Embryonic facial prominence (tissue), 1 donor: ENCODE data around the gene ZNF541.
"Not testable (repeated sequence)": the region's sequence is repeated elsewhere in the genome, so short reads cannot be mapped to it uniquely, and the experiment has no call there.

ENCODE experiments used
- DNase-seq: peaks from one replicate; pipeline ENCODE4 v3.0.0-alpha.2; 2016; ENCODE audit errors: extremely low spot score

The ZNF541 gene

GRCh38 chr19:47600246-47601179 is 27.6 kb upstream of the ZNF541 start:
- peak; percentile 96 for DNase-seq

GRCh38 chr19:47599671-47600245 is 26.8 kb upstream of the ZNF541 start:
- not testable (repeated sequence) for DNase-seq

DNA sequence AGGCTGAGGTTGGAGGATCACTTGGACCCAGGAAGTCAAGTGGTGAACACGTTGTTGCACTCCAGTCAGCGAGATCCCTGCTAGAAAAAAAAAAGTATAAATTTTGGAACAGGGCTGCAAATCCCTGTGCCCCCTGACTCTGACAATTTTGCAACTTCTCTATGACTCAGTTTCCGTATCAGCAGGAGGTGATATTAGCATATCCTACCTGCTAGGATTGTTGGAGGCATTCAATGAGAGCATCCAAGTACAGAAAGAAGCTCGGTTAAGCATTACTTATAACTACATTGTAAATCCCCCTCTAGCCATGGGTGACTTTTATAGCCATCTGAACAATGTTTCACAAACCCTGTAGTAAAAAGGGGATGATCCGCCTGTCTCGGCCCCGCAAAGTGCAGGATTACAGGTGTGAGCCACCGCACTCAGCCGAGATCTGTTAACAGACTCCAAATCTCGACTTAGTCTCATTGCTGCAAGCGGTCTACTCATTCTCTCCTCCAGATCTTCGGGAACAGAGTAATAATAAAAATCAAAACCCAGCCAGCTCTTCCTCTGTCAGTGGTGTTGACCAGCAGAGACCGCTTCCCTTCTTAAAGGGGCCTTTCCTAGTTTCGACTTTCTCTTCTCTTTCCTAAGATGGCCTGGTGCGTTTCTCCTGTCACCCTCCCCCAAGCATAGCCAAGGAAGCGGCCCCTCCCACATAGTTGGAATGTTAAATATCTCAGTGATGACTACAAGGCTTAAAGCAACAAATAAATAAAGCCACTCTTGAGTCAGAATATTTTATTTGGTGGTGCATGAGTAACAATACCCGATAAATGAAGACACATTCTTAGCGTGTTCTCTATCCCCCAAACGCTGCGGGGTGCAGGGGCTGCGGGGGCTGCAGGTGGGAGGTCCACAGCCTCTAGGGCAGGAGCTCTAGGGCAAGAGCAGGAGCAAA is 25.7 kb upstream of the ZNF541 start:
- peak; percentile 36 for DNase-seq

GRCh38 chr19:47595944-47596343 is 23.0 kb upstream of the ZNF541 start:
- DNase-seq = no peak

DNA sequence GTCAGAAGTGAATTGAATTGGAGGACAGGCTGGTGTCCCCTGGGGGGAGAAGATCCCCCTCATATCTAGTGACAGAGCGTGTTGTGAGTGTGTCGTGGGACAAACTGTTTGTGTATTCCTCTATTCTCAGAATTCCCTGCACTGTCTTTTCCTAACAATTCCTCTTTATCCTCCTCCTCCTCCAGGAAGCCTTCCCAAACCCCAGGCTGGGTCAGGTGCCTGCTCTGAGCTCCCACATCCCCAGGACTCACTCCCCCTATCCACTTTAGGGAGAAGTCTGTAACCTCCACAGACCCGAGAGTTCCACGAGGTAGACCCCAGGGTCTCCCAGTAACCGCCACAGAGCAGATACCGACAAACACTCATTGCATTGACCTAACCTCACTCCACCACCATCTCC is 20.9 kb upstream of the ZNF541 start:
- DNase-seq = no peak

GRCh38 chr19:47589824-47590223 is 16.9 kb upstream of the ZNF541 start:
- no peak for DNase-seq

DNA sequence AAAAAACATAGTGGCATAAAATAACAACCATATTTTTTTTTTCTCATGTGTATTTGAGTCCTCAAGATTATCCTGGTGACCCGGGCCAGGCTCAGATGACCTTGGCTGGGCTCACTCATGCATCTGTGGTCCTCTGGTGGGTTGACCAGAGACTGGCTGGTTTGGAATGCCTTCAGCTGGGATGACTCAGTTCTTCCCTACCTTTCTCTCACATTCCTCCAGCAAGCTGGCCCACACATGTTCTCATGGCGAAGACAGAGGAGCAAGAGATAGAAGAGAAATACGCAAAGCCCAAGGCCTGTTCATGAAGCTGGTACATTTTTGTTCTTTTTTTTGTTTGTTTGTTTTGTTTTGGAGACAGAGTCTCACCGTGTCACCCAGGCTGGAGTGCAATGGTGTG is 14.3 kb upstream of the ZNF541 start:
- DNase-seq = no peak

DNA sequence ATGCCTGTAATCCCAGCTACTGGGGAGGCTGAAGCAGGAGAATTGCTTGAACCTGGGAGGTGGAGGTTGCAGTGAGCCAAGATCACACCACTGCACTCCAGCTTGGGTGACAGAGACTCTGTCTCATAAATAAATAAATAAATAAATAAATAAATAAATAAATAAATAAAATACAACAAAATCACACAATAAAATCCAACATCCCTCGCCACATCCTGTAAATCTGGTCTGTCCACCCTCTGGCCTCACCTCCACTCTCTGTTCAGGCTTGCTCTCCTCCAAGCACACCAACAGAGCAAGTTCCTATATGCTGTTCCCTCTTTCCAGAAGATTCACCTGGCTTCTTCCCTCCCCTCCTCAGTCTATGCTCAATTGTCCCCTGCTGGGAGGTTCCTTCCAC is 10.2 kb upstream of the ZNF541 start:
- not testable (repeated sequence) for DNase-seq

GRCh38 chr19:47582320-47582909 is 9.5 kb upstream of the ZNF541 start:
- DNase-seq = no peak

DNA sequence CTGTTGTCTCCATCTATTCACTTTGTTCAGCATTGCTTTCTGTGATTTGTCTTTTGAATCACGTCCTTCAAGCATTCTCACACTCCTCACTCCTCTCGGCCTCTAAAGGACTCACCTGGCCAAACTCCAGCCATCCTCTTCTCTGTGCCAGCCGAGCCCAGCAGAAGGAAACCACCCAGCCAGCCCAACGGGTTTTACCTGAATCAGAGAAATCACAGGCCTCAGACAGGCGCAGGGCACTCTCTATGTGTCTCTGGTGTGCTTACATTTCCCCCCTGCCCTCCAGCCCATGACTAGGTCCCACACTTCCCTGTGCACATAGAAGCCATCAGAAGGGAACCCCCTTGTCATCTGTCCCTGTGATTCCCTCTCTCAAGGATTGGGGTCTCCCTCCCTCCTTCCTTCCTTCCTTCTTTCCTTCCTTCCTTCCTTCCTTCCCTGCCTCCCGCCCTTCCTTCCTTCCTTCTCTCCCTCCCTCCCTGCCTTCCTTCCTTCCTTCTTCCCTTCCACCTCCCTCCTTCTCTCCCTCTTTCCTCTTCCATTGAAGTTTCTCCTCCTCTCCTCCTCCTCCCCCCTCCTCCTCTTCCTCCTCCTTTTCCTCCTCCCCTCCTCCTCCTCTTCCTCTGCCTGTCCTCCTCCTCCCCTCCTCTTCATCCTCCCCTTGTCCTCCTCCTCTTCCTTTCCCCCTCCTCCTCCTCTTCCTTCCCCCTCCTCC is 8.8 kb upstream of the ZNF541 start:
- DNase-seq = no peak

- no peak for DNase-seq
These were observed 7.4 kb upstream of the ZNF541 start for GRCh38 chr19:47580397-47580796.

- DNase-seq = no peak
These were observed 313 bp downstream of the ZNF541 start for GRCh38 chr19:47572635-47573034.

- no peak for DNase-seq
These were observed 3.6 kb downstream of the ZNF541 start for GRCh38 chr19:47569331-47569730.

GRCh38 chr19:47564081-47564480 is 8.9 kb downstream of the ZNF541 start:
- no peak for DNase-seq

DNA sequence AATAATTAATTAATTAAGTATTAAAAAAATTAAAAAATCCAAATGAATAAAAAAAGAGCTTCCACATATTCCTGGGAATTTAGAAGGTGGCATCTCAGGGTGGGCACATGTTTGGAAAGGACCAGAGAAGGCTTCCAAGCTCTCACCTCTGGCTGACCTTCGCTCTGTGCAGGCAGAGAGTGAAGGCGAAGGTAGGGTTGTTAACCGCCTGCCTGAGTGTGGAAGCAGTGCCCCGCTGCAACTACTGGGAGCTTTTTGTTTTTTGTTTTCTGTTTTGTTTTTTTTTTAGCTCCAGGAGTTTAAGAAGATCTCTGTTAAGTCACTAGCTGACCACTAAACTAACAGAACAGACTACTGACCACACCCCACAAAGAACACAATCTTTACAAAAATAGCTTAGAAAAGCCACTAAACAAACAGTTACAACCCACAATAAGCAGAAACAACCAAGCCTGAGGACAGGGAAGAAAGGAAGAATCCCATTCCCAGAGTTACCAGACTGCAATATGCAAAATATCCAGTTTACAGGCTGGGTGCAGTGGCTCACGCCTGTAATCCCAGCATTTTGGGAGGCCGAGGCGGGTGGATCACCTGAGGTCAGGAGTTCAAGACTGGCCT is 11.4 kb downstream of the ZNF541 start:
- DNase-seq = no peak

DNA sequence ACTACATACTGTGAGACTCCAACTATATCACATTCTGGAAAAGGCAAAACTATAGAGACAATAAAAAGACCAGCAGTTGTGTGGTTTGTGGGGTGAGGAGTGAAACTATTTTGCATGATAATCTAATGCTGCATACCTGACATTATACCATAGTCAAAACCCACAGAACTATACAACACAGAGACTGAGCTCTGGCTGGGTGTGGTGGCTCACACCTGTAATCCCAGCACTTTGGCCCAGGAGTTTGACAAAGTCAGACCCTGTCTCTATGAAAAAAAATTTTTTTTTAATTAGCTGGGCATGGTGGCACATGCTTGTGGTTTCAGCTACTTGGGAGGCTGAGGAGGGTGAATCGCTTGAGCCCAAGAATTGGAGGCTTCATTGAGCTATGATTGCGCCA is 11.9 kb downstream of the ZNF541 start:
- no peak for DNase-seq

- no peak for DNase-seq
These were observed 22.8 kb downstream of the ZNF541 start for GRCh38 chr19:47550129-47550528.

DNA sequence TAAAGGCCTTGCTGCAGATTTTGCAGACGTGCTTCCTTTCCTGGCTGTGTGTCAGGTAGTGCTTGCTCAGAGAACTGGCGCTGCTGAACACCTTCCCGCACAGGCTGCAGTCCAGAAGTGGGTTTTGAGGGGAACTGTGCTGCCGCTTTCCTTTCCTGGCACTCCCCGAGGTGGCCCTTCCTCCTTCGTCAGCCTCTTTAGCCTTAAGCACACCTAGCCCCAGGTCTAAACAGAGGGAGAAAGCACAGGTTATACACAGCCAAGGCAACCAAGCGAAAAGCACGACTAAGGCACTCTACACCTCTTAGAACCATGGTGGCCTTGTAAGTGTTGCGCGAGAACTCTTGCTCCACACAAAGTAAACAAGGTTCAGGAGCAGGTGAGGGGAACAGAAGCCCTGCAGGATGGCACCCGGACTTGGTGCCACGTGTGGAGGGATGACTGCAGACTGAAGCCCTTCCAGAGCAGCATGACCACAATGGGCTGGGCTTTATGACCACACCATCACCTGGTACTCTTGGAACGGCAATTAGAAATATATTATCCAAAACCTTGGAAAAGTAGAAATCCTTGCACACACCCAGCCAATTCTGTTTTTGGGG is 23.6 kb downstream of the ZNF541 start:
- no peak for DNase-seq

- DNase-seq = no peak
These were observed 25.7 kb downstream of the ZNF541 start for GRCh38 chr19:47547199-47547598.
